ENCODE results near the gene GCLC.

Gene GCLC

GRCh38 chr6:53530780-53531386, 14.0 kb downstream of the GCLC start:
- DNase-seq = no peak
- H3K4me1 ChIP-seq = no peaks in the 10 kb centered on the region
- no peaks in the 10 kb centered on the region for H3K27me3 ChIP-seq
- H3K9me3 ChIP-seq = no peaks in the 10 kb centered on the region
- H3K36me3 ChIP-seq = no peaks in the 10 kb centered on the region
- no peak overlapping the region for H3K4me3 ChIP-seq (ENCODE audit: low read depth, low read length)
- no peak for TF ChIP-seq CTCF (IDR thresholded peaks at IDR 0.05; ENCODE audit: low read depth, low read length)

GRCh38 chr6:53530346-53530745, 14.6 kb downstream of the GCLC start:
- Histone ChIP-seq H3K9me3 (no peaks in the 10 kb centered on the region), H3K27me3 (no peaks in the 10 kb centered on the region), H3K4me1 (no peaks in the 10 kb centered on the region), H3K36me3 (no peaks in the 10 kb centered on the region), H3K4me3 (ENCODE audit: low read depth, low read length) (no peak overlapping the region)
- TF ChIP-seq CTCF (IDR thresholded peaks at IDR 0.05; ENCODE audit: low read depth, low read length) = no peak
- no peak for DNase-seq

GRCh38 chr6:53529324-53530036, 15.4 kb downstream of the GCLC start:
- Histone ChIP-seq H3K36me3 (no peaks in the 10 kb centered on the region), H3K4me3 (ENCODE audit: low read depth, low read length) (no peak overlapping the region), H3K27me3 (no peaks in the 10 kb centered on the region), H3K9me3 (no peaks in the 10 kb centered on the region), H3K4me1 (no peaks in the 10 kb centered on the region)
- TF ChIP-seq CTCF (IDR thresholded peaks at IDR 0.05; ENCODE audit: low read depth, low read length) = no peak
- no peak for DNase-seq

GRCh38 chr6:53528107-53528506, 16.8 kb downstream of the GCLC start:
- Histone ChIP-seq H3K9me3 (no peaks in the 10 kb centered on the region), H3K4me1 (no peaks in the 10 kb centered on the region), H3K4me3 (ENCODE audit: low read depth, low read length) (no peak overlapping the region), H3K27me3 (no peaks in the 10 kb centered on the region), H3K36me3 (no peaks in the 10 kb centered on the region)
- DNase-seq = no peak
- no peak for TF ChIP-seq CTCF (IDR thresholded peaks at IDR 0.05; ENCODE audit: low read depth, low read length)

- Histone ChIP-seq H3K36me3 (no peaks in the 10 kb centered on the region), H3K4me3 (ENCODE audit: low read depth, low read length) (no peak overlapping the region), H3K9me3 (no peaks in the 10 kb centered on the region), H3K27me3 (no peaks in the 10 kb centered on the region), H3K4me1 (no peaks in the 10 kb centered on the region)
- no peak for TF ChIP-seq CTCF (IDR thresholded peaks at IDR 0.05; ENCODE audit: low read depth, low read length)
- DNase-seq = no peak
Observed at GRCh38 chr6:53527249-53527765, 17.6 kb downstream of the GCLC start.

- no peaks in the 10 kb centered on the region for H3K4me1 ChIP-seq
Observed at GRCh38 chr6:53526000-53526399, 18.9 kb downstream of the GCLC start.

More at GRCh38 chr6:53526000-53526399, 18.9 kb downstream of the GCLC start:
- Histone ChIP-seq H3K36me3 (no peaks in the 10 kb centered on the region), H3K27me3 (no peaks in the 10 kb centered on the region), H3K4me3 (ENCODE audit: low read depth, low read length) (no peak overlapping the region), H3K9me3 (no peaks in the 10 kb centered on the region)
- TF ChIP-seq CTCF (IDR thresholded peaks at IDR 0.05; ENCODE audit: low read depth, low read length) = no peak
- DNase-seq = no peak
